Natural killer cell (primary cell): Measurements from ENCODE around the gene GJC1. TPM values are rescaled to one million over a fixed set of nuclear protein-coding genes. Genes with fewer than 3 reads are reported as not detected.

Source experiments
- ATAC-seq, 3 donors: fragments of 150-1000 bp in 2 of 3; fragments of 200-7000 bp in 1 of 3; cut with Tn5 transposase; 1 replicate in 1 of 3; 2 replicates in 2 of 3; pipeline ENCODE4 v1.10.0; 2021; ENCODE audit warnings: mild to moderate bottlenecking in 2 of 3, moderate library complexity in 2 of 3
- DNase-seq, 2 donors: peaks; one replicate each; pipeline versions ENCODE4 v3.0.0 to v3.0.0-alpha.2; 2013 to 2021; ENCODE audit warnings: mixed read lengths in 1 of 2
- H3K27ac ChIP-seq: one replicate; pipeline ENCODE4 v1.5.1; 2013; ENCODE audit warnings: mild to moderate bottlenecking, low read length
- H3K27me3 ChIP-seq: one replicate; pipeline ENCODE4 v1.6.1; 2013; ENCODE audit warnings: low read length; ENCODE audit not compliant: control insufficient read depth, insufficient read depth
- H3K36me3 ChIP-seq: one replicate; pipeline ENCODE4 v1.6.1; 2013; ENCODE audit warnings: low read length; ENCODE audit not compliant: control insufficient read depth, insufficient read depth
- H3K4me1 ChIP-seq: one replicate; pipeline ENCODE4 v1.6.1; 2013; ENCODE audit warnings: low read length; ENCODE audit not compliant: control insufficient read depth, insufficient read depth
- H3K4me3 ChIP-seq: one replicate; pipeline ENCODE4 v1.5.1; 2013; ENCODE audit warnings: low read length
- H3K9me3 ChIP-seq: one replicate; pipeline ENCODE4 v1.6.1; 2013; ENCODE audit warnings: low read length; ENCODE audit not compliant: control insufficient read depth, insufficient read depth
- H3K27ac Mint-ChIP-seq, 2 donors: one replicate each; pipeline ENCODE4 v1.8.0; 2022; ENCODE audit warnings: mild to moderate bottlenecking in 2 of 2, mixed read lengths in 2 of 2, moderate library complexity in 1 of 2
- H3K27me3 Mint-ChIP-seq, 2 donors: one replicate each; pipeline ENCODE4 v1.8.0; 2022; ENCODE audit warnings: low read depth in 2 of 2, mixed read lengths in 2 of 2
- H3K36me3 Mint-ChIP-seq: one replicate; pipeline ENCODE4 v1.8.0; 2022; ENCODE audit warnings: mixed read lengths
- H3K4me1 Mint-ChIP-seq, 2 donors: one replicate each; pipeline ENCODE4 v1.8.0; 2022; ENCODE audit warnings: mixed read lengths in 2 of 2
- H3K4me3 Mint-ChIP-seq: one replicate; pipeline ENCODE4 v1.8.0; 2022; ENCODE audit warnings: mild to moderate bottlenecking, moderate library complexity, mixed read lengths
- H3K9me3 Mint-ChIP-seq, 2 donors: one replicate each; pipeline ENCODE4 v1.8.0; 2022; ENCODE audit warnings: mixed read lengths in 2 of 2
- CTCF ChIP-seq: fragments of 200-600 bp; IDR thresholded peaks from one replicate; pipeline ENCODE4 v1.8.0; 2022; ENCODE audit warnings: antibody characterized with exemption
- WGBS: methylation state at CpG from one replicate; pipeline ENCODE4 v1.1.7; 2013; ENCODE audit warnings: missing lambda C conversion rate; ENCODE audit not compliant: insufficient coverage; 5-methylcytosine and 5-hydroxymethylcytosine counted together
- intact Hi-C: fragments of 100-400 bp; cut with micrococcal nuclease; formaldehyde crosslinking; loops from one replicate; pipeline ENCODE4 v1.14.2; 2022
- total RNA-seq, 4 donors: library from RNA; stranded (reverse); fragments of 120-200 nt in 1 of 4; gene quantifications; one replicate each; pipeline versions ENCODE4 v1.2.3 to v1.2.4, GENCODE V29; 2013 to 2022

GJC1 gene
- total RNA-seq, 3 donors from 2014 or later (not counting 1 experiment from before 2014, with no cell fraction given) = 0.16 TPM; not detected in 2

GRCh38 chr17:44751806-44752205 is 78.3 kb downstream of the GJC1 start:
- no peaks in the 10 kb centered on the region for H3K36me3 ChIP-seq
- DNase-seq = no peak
- H3K9me3 ChIP-seq = no peaks in the 10 kb centered on the region
- 94% methylated on average over 9 of the region's 10 CpGs for WGBS
- no peak for TF ChIP-seq CTCF
- Mint-ChIP-seq H3K27me3 (peaks cover 0 to 3% of the 10 kb centered on the region in 2 donors), H3K4me1 (no peaks in the 10 kb centered on the region), H3K9me3 (no peaks in the 10 kb centered on the region), H3K4me3 (no peak overlapping the region), H3K36me3 (no peaks in the 10 kb centered on the region), H3K27ac (no peak overlapping the region)
- H3K27ac ChIP-seq = no peak overlapping the region
- ATAC-seq = no peak
- H3K4me3 ChIP-seq = no peak overlapping the region
- H3K27me3 ChIP-seq = no peaks in the 10 kb centered on the region
- H3K4me1 ChIP-seq = no peaks in the 10 kb centered on the region
- intact Hi-C loops = no loop called here

- H3K27ac ChIP-seq = no peak overlapping the region
- H3K27me3 Mint-ChIP-seq = peaks cover 0 to 3% of the 10 kb centered on the region in 2 donors
- H3K36me3 ChIP-seq = no peaks in the 10 kb centered on the region
- DNase-seq (no peak), ATAC-seq (no peak)
- intact Hi-C loops = no loop called here
- no peak for TF ChIP-seq CTCF
- no peaks in the 10 kb centered on the region for H3K4me1 ChIP-seq
- WGBS = 91% methylated on average over 7 of the region's 7 CpGs
- H3K4me1 Mint-ChIP-seq = no peaks in the 10 kb centered on the region
- no peak overlapping the region for H3K27ac Mint-ChIP-seq
- H3K27me3 ChIP-seq = no peaks in the 10 kb centered on the region
- no peaks in the 10 kb centered on the region for H3K9me3 ChIP-seq
- no peaks in the 10 kb centered on the region for H3K9me3 Mint-ChIP-seq
- no peak overlapping the region for H3K4me3 ChIP-seq
- no peak overlapping the region for H3K4me3 Mint-ChIP-seq
- H3K36me3 Mint-ChIP-seq = no peaks in the 10 kb centered on the region
These were observed 78.8 kb downstream of the GJC1 start for GRCh38 chr17:44751331-44751730.

GRCh38 chr17:44749980-44750318 is 80.1 kb downstream of the GJC1 start:
- 90% methylated on average over 9 of the region's 9 CpGs for WGBS
- Mint-ChIP-seq H3K4me1 (no peaks in the 10 kb centered on the region), H3K9me3 (no peaks in the 10 kb centered on the region)

More at GRCh38 chr17:44749980-44750318, 80.1 kb downstream of the GJC1 start:
- Histone ChIP-seq H3K27ac (no peak overlapping the region), H3K9me3 (no peaks in the 10 kb centered on the region), H3K27me3 (no peaks in the 10 kb centered on the region), H3K4me3 (no peak overlapping the region), H3K4me1 (no peaks in the 10 kb centered on the region), H3K36me3 (no peaks in the 10 kb centered on the region)
- ATAC-seq = no peak
- H3K27me3 Mint-ChIP-seq = peaks cover 0 to 3% of the 10 kb centered on the region in 2 donors
- intact Hi-C loops = no loop called here
- no peak for DNase-seq
- H3K27ac Mint-ChIP-seq = no peak overlapping the region
- H3K36me3 Mint-ChIP-seq = no peaks in the 10 kb centered on the region
- no peak for TF ChIP-seq CTCF
- no peak overlapping the region for H3K4me3 Mint-ChIP-seq
